Stimulated activated naive B cell treated with anti-CD40 and anti-IgM and Interleukin-4, amounts not matched to agents 10 μg/mL and 1 μg/mL and 100 μg/mL, for 72 hours (primary cell): ENCODE measurements around the gene ZFAND6.
"Not testable (repeated sequence)": the region's sequence is repeated elsewhere in the genome, so short reads cannot be mapped to it uniquely, and the experiment has no call there.

Experiments used
- ATAC-seq, 2 donors: fragments of 150-1000 bp; cut with Tn5 transposase; replicated peaks; 2 replicates each; pipeline ENCODE4 v1.10.0; 2021; ENCODE audit warnings: moderate library complexity in 1 of 2
- DNase-seq: peaks from one replicate; pipeline ENCODE4 v3.0.0; 2021
- H3K27ac Mint-ChIP-seq: one replicate; pipeline ENCODE4 v1.8.0; 2022; ENCODE audit warnings: mild to moderate bottlenecking, mixed read lengths
- H3K27me3 Mint-ChIP-seq, 2 donors: one replicate each; pipeline ENCODE4 v1.8.0; 2022; ENCODE audit warnings: mixed read lengths in 2 of 2
- H3K36me3 Mint-ChIP-seq, 2 donors: one replicate each; pipeline ENCODE4 v1.8.0; 2022; ENCODE audit warnings: mixed read lengths in 2 of 2, mild to moderate bottlenecking in 1 of 2
- H3K4me1 Mint-ChIP-seq, 2 donors: one replicate each; pipeline ENCODE4 v1.8.0; 2022; ENCODE audit warnings: mixed read lengths in 2 of 2, mild to moderate bottlenecking in 1 of 2
- H3K4me3 Mint-ChIP-seq, 2 donors: one replicate each; pipeline ENCODE4 v1.8.0; 2022; ENCODE audit warnings: mild to moderate bottlenecking in 2 of 2, mixed read lengths in 2 of 2, moderate library complexity in 1 of 2
- H3K9me3 Mint-ChIP-seq, 2 donors: one replicate each; pipeline ENCODE4 v1.8.0; 2022; ENCODE audit warnings: mixed read lengths in 2 of 2, mild to moderate bottlenecking in 1 of 2

ZFAND6 gene

DNA sequence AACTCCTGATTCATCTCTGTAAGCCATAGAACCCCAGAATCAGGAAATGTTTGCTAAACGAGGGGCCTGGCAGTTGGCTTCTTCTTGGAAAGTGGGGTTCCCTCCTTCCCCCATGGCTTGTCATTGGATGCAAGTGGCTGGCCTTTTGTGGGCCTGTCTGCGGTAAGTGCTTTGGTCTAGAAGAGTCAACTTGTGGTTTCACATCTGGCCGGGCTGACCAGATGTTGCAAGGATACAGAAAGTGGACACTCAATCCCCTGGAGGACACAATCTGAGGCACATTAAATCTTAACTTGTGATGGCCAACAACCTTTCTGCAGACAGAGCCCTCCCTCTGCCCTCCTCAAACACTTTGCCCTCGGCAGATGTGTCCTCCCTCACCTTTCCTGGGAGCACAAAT, 94.4 kb downstream of the ZFAND6 start:
- no peak for DNase-seq
- Mint-ChIP-seq H3K27me3 (no peaks in the 10 kb centered on the region), H3K27ac (no peak overlapping the region), H3K9me3 (no peaks in the 10 kb centered on the region), H3K36me3 (peaks cover 3 to 6% of the 10 kb centered on the region in 2 donors), H3K4me1 (peaks cover 14 to 38% of the 10 kb centered on the region in 2 donors), H3K4me3 (peak overlapping the region; percentile 88 to 91)
- no peak for ATAC-seq

DNA sequence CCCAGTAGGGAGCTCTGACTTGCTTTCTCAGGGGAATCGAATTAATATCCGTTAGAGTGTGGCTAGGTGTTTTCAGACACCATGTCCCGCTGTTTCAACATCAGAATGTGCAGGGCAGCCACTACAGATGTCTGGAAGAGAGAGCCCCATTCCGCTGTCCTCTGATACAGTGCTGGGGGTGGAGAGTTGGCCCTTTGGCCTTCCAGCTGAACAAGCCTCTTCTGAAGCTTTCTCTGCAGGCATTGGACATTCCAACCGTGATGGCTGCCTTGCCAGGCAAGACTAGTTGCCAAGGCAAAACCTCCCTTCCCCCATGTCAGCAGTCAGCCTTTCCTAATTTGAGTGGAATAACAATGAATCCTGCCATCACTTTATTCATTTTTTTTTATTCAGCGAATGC, 94.9 kb downstream of the ZFAND6 start:
- Mint-ChIP-seq H3K9me3 (no peaks in the 10 kb centered on the region), H3K27ac (no peak overlapping the region), H3K4me3 (peak overlapping the region; percentile 10 to 88), H3K36me3 (peaks cover 4 to 8% of the 10 kb centered on the region in 2 donors), H3K27me3 (no peaks in the 10 kb centered on the region), H3K4me1 (peaks cover 16 to 43% of the 10 kb centered on the region in 2 donors)
- DNase-seq (no peak), ATAC-seq (no peak)

DNA sequence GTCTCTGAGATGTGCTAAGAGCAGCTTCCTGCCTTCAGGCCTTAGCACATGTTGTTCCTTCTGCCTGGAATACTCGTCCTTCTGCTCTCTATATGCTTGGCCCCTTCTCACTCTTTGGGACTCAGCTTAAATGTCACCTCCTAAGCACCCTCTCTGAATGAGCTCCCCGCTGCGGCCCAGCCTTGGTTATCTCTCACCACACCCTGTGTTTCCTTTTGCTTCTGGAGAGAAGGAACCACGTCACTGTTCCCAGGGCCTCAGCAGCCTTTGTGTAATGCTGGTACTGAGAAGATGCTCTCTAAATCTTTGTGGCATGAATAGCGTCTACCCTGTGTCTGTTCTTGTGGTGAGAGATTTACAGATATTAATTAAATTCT, 95.5 kb downstream of the ZFAND6 start:
- Mint-ChIP-seq H3K36me3 (peaks cover 11 to 14% of the 10 kb centered on the region in 2 donors), H3K27me3 (no peaks in the 10 kb centered on the region), H3K27ac (no peak overlapping the region), H3K4me3 (no peak overlapping the region), H3K4me1 (peaks cover 22 to 49% of the 10 kb centered on the region in 2 donors), H3K9me3 (no peaks in the 10 kb centered on the region)
- DNase-seq (no peak), ATAC-seq (no peak)

DNA sequence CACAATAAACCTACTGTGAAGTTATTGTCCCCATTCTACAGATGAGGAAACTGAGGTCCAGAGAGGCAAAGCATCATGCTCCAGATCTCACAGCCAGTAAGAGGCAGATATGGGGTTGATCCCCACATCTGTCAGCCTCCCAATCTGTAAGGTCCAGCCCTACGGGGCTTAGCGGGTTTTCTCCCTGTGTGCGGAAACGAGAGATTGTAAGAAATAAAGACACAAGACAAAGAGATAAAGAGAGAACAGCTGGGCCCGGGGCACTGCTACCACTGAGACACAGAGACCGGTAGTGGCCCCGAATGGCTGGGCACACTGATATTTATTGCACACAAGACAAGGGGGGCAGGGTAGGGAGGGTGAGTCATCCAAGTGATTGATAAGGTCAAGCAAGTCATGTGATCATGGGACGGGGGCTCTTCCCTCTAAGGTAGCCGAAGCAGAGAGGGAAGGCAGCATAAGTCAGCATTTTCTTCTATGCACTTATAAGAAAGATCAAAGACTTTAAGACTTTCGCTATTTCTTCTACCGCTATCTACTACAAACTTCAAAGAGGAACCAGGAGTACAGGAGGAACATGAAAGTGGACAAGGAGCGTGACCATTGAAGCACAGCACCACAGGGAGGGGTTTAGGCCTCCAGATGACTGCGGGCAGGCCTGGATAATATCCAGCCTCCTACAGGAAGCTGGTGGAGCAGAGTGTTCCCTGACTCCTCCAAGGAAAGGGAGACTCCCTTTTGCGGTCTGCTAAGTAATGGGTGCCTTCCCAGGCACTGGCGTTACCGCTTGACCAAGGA, 96.1 kb downstream of the ZFAND6 start:
- not testable (repeated sequence) for H3K27me3 Mint-ChIP-seq, H3K27ac Mint-ChIP-seq, DNase-seq, H3K9me3 Mint-ChIP-seq, ATAC-seq, H3K4me3 Mint-ChIP-seq
- H3K36me3 Mint-ChIP-seq: peaks cover 16 to 20% of the 10 kb centered on the region in 2 donors
- peaks cover 28 to 55% of the 10 kb centered on the region in 2 donors for H3K4me1 Mint-ChIP-seq

DNA sequence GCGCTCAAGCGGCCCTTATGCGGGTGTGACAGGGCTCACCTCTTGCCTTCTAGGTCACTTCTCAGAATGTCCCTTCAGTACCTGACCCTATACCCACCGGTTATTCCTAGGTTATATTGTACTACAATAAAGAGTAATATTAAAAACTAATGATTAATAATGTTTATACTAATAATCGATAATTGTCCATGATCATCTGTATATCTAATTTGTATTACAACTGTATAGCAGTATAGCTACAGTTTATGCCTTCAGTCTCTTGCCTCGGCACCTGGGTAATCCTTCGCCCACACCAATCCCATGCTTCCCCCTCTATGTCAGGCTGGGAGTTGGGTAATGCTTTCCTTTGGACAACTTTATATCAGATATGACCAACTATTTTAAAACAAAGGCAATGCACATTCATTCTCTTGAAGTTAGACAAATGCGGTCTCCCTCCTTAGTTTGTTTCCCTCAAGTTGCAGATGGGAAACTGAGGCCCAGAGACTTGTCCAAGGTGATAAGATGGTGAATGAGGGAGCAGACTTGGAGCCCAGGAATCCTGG, 96.8 kb downstream of the ZFAND6 start:
- Mint-ChIP-seq H3K9me3 (no peaks in the 10 kb centered on the region), H3K36me3 (peaks cover 20 to 26% of the 10 kb centered on the region in 2 donors), H3K4me3 (no peak overlapping the region), H3K27me3 (no peaks in the 10 kb centered on the region), H3K4me1 (peaks cover 33 to 62% of the 10 kb centered on the region in 2 donors), H3K27ac (no peak overlapping the region)
- DNase-seq (no peak), ATAC-seq (no peak)

DNA sequence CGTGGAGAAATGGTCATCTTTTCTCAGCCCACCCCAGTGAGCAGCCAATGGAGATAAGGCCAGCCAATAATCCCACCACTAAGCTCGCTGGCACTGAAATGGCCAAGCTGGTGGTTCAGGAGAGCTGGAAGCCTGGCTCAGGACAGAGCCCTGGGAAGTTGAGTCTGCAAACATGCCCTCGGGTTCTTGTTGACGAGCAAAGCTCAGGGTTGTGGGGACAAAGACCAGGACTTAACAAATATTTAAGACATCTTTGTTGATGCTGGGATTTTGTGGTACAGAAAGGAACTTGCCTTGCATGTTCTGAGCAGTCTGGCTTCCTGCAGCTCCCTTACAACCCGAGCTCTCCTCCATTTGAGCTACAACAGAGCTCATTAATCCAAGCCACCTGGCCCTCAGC, 97.7 kb downstream of the ZFAND6 start:
- ATAC-seq: no peak
- peaks cover 33 to 61% of the 10 kb centered on the region in 2 donors for H3K4me1 Mint-ChIP-seq
- H3K27me3 Mint-ChIP-seq: no peaks in the 10 kb centered on the region

DNA sequence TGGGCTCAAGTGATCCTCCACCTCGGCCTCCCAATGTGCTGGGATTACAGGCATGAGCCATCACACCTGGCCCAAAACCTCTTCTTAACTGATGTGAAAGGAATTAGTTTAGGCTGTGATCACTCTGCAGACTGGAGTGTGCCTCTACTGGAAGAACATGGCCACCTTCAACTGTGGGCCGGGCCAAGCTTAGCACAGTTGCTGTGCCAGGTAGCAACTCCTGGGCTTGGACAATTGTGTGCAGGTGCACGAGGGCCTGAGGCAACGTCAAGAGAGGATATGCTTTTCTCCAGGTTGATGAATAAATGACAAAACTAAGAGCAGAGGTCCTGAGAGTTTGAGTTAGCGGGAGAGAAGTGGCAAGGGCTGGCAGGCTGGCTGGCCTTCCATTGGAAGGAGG, 99.8 kb downstream of the ZFAND6 start:
- H3K36me3 Mint-ChIP-seq: peaks cover 27 to 47% of the 10 kb centered on the region in 2 donors
- no peaks in the 10 kb centered on the region for H3K9me3 Mint-ChIP-seq
- H3K4me1 Mint-ChIP-seq: peaks cover 33 to 49% of the 10 kb centered on the region in 2 donors
- ATAC-seq: no peak
- H3K27me3 Mint-ChIP-seq: no peaks in the 10 kb centered on the region
- H3K27ac Mint-ChIP-seq: peak overlapping the region; percentile 90
- DNase-seq: no peak
- peak overlapping the region in 1 of 2 donors; percentile 7 for H3K4me3 Mint-ChIP-seq

More for the DNA sequence above, 97.7 kb downstream of the ZFAND6 start:
- H3K4me3 Mint-ChIP-seq: no peak overlapping the region
- no peaks in the 10 kb centered on the region for H3K9me3 Mint-ChIP-seq
- peaks cover 25 to 32% of the 10 kb centered on the region in 2 donors for H3K36me3 Mint-ChIP-seq
- H3K27ac Mint-ChIP-seq: no peak overlapping the region
- no peak for DNase-seq

DNA sequence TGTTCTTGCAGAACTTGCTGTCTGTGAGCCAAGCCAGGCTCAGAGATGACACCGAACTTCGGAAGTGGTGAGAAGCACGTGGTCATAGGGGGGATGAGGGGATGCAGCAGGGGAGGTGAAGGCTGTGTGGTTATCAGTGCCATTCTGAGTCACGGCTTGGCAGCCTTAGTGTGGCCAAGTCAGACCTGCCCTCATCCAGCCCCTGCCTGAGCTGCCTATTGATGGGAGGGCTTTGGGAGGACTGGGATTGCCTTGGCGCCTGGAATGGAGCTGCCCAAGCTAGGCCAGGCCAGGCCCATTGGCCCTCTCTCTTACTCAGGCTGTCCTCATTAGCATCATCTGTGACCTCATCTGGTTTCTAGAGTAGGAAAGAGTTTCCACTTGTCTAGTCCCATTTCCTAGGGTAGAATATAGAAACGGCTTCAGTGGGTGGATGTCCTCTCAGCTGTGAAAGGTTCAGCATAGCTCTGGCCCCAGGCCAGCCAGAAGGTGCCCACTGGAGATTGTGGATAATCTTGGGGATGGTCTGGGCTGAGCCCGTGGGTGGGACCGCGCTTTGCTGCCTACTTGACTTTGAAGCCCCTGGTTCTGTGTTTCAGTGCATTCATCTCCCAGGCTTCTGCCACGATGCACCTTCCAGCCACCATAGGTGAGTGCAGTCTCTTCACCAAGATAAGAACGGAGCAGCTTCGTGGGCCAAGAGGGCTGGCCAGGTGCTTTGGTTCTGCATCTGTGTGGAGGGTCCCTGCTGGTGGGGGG, 100.5 kb downstream of the ZFAND6 start:
- ATAC-seq (peak; percentile 82 to 87), DNase-seq (no peak)
- no peaks in the 10 kb centered on the region for H3K9me3 Mint-ChIP-seq
- H3K4me3 Mint-ChIP-seq: peak overlapping the region; percentile 35 to 53
- H3K4me1 Mint-ChIP-seq: peaks cover 30 to 42% of the 10 kb centered on the region in 2 donors
- peaks cover 26 to 47% of the 10 kb centered on the region in 2 donors for H3K36me3 Mint-ChIP-seq
- no peaks in the 10 kb centered on the region for H3K27me3 Mint-ChIP-seq
- peak overlapping the region; percentile 90 for H3K27ac Mint-ChIP-seq

DNA sequence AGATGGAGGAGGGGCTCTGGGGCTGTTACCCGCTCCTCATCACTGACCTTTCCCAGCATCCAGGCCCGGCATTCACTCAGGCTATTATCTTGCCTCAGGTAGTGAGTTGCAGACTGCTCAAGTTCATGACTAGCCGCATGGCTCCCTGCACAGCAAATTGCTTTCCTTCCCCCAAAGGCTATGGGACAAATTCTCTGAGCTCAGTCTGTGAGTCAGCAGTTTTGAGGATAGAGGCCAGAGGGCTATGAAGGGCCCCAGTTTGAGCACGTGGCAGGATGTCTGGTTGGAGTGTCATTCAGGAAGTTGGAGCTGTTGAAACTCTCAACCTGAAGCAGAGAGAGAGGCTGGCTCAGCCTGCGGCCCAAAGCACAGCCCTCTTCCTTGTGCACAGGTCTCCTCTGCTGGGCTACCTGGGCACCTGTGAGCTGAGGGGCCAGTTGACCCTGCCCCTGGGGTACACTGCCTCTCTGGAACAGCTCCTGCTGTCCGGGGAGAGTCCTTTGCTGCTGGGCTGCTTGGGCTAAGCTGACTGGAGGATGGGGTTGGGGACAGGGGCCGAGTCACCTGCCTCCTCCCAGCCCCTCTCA, 101.2 kb downstream of the ZFAND6 start:
- peak overlapping the region; percentile 90 for H3K27ac Mint-ChIP-seq
- ATAC-seq (peak; percentile 74 to 75), DNase-seq (peak; percentile 26)
- H3K27me3 Mint-ChIP-seq: no peaks in the 10 kb centered on the region
- H3K9me3 Mint-ChIP-seq: no peaks in the 10 kb centered on the region
- peak overlapping the region; percentile 6 to 14 for H3K4me3 Mint-ChIP-seq
- peaks cover 24 to 43% of the 10 kb centered on the region in 2 donors for H3K36me3 Mint-ChIP-seq
- peaks cover 24 to 36% of the 10 kb centered on the region in 2 donors for H3K4me1 Mint-ChIP-seq

DNA sequence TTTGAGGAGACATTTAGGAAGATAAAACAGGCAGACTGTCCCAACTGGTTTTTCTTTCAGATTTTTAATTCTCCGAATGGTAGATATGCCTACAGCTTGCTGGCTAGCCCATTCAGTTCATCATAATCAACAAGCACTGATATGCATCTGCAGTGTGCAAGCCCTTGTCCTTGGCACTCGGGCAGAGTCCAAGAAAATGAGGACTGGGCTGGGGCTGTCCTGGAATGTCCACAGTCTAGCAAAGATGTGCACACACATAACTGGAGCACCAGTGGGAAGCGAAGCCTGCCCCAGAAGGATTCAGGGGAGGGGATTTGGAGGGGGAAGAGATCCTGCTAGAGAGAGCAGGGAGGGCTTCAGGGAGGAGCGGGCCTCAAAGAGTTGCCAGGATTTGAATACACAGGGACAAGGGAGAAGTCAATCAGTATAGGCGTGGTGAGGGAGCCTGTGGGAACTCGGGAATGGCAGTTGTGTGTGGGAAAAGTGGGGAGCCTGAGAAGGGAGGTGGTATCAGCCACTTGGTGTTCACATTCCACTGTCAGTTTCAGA, 102.1 kb downstream of the ZFAND6 start:
- peak overlapping the region; percentile 11 for H3K27ac Mint-ChIP-seq
- peaks cover 21 to 32% of the 10 kb centered on the region in 2 donors for H3K4me1 Mint-ChIP-seq
- H3K9me3 Mint-ChIP-seq: no peaks in the 10 kb centered on the region
- DNase-seq (no peak), ATAC-seq (no peak)
- H3K36me3 Mint-ChIP-seq: peaks cover 24 to 43% of the 10 kb centered on the region in 2 donors
- no peaks in the 10 kb centered on the region for H3K27me3 Mint-ChIP-seq
- no peak overlapping the region for H3K4me3 Mint-ChIP-seq

DNA sequence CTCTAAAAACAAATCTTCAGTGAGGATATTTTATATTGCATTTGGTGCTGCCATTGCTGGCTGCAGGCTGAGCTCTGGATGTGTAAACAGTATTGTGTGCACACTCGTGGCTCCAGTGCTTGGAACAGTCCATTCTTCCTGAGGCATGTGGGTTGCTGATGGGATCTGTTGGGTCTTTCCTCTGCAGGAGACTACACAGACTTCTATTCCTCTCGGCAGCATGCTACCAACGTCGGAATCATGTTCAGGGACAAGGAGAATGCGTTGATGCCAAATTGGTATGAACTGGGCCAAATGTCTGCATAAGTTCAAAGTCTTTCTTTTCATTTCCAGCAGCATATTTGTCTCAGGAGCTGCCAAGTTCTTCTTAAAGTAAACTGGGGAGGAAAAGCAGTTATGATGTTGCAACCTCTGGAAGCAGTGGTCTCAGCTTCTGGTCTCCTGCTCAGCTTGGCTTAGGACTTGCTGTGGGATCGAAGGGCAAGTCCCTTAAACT, 102.6 kb downstream of the ZFAND6 start:
- DNase-seq (no peak), ATAC-seq (no peak)
- Mint-ChIP-seq H3K9me3 (no peaks in the 10 kb centered on the region), H3K27ac (no peak overlapping the region), H3K4me1 (peaks cover 21 to 32% of the 10 kb centered on the region in 2 donors), H3K27me3 (no peaks in the 10 kb centered on the region), H3K4me3 (no peak overlapping the region), H3K36me3 (peaks cover 24 to 43% of the 10 kb centered on the region in 2 donors)

DNA sequence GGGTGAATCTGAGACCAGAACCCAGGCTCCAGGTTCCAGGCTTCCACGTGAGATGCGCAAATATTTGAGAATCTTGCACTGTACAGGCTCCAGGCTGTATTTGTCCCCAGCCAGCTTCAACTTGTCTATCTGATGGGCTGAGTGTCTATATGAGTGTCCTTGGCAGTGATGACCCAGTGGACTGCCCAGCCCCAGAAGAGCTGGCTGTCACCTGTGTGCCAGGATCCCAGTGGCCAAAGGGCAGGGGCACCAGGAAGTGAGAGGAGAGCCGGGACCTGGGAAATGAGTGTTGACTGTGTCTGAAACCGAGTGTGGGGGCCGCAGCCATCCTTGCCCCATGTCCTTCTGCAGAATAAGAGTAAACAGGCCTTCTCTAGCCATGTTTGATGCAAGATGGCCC, 103.7 kb downstream of the ZFAND6 start:
- H3K27me3 Mint-ChIP-seq: no peaks in the 10 kb centered on the region
- H3K4me1 Mint-ChIP-seq: peaks cover 21 to 32% of the 10 kb centered on the region in 2 donors
- no peak overlapping the region for H3K27ac Mint-ChIP-seq
- no peak for DNase-seq
- peaks cover 24 to 48% of the 10 kb centered on the region in 2 donors for H3K36me3 Mint-ChIP-seq
- ATAC-seq: no peak
- no peaks in the 10 kb centered on the region for H3K9me3 Mint-ChIP-seq
- no peak overlapping the region for H3K4me3 Mint-ChIP-seq

DNA sequence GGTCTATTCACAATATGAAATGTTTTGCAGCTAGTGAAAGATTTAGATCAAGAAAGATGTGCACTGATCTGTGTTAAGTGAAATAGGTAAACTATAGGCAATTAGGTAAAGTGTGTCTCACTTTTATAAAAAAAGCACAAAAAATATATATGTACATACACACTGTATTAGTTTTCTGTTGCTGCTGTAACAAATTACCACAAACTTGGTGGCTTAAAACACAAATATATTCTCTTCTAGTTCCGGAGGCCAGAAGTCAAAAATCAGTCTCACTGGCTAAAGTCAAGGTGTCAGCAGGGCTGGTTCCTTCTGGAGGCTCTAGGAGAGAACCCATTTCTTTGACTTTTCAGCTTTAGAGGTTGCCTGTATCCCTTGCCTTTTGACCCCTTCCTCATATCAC, 104.4 kb downstream of the ZFAND6 start:
- Mint-ChIP-seq H3K36me3 (peaks cover 24 to 51% of the 10 kb centered on the region in 2 donors), H3K27ac (no peak overlapping the region), H3K9me3 (no peaks in the 10 kb centered on the region), H3K27me3 (no peaks in the 10 kb centered on the region), H3K4me3 (no peak overlapping the region), H3K4me1 (peaks cover 21 to 30% of the 10 kb centered on the region in 2 donors)
- ATAC-seq (no peak), DNase-seq (no peak)

DNA sequence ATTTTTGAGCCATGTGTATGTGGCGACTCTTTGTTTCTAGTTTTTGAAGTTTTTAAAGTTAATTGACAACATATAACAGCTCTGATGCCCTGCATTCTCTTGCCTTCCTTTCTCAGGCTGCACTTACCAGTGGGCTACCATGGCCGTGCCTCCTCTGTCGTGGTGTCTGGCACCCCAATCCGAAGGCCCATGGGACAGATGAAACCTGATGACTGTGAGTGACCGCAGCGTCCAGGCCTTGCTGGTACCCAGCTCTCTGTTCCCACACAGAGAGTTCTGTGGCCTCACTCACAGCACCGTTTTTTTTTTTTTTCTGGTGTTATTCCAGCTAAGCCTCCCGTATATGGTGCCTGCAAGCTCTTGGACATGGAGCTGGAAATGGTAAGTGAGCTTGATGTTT, 108.5 kb downstream of the ZFAND6 start:
- H3K27ac Mint-ChIP-seq: no peak overlapping the region
- H3K36me3 Mint-ChIP-seq: peaks cover 13 to 28% of the 10 kb centered on the region in 2 donors
- DNase-seq (no peak), ATAC-seq (no peak)
- no peak overlapping the region for H3K4me3 Mint-ChIP-seq
- peaks cover under 1% of the 10 kb centered on the region in 2 donors for H3K4me1 Mint-ChIP-seq
- no peaks in the 10 kb centered on the region for H3K9me3 Mint-ChIP-seq
- H3K27me3 Mint-ChIP-seq: no peaks in the 10 kb centered on the region
